NCI-H446 (cell line): ENCODE results near the gene SLX4IP.
A peak's percentile ranks its signal among the peaks of the same experiment; 100 is the strongest.

Source experiments
- DNase-seq, 2 experiments: peaks; one replicate each; lab custom pipeline; 2025; lab: John Stamatoyannopoulos, UW

The SLX4IP gene

GRCh38 chr20:10665027-10665561 is 230.0 kb downstream of the SLX4IP start:
- DNase-seq: no peak

GRCh38 chr20:10665791-10666190 is 230.7 kb downstream of the SLX4IP start:
- no peak for DNase-seq

- DNase-seq: peak in 1 of 2 experiments; percentile 55
Measured at GRCh38 chr20:10666221-10667076, 231.3 kb downstream of the SLX4IP start.

GRCh38 chr20:10667077-10667401 is 231.9 kb downstream of the SLX4IP start:
- DNase-seq: peak; percentile 58 to 84

- no peak for DNase-seq
Measured at GRCh38 chr20:10667560-10668167, 232.6 kb downstream of the SLX4IP start.

GRCh38 chr20:10668677-10669368 is 233.7 kb downstream of the SLX4IP start:
- no peak for DNase-seq

- DNase-seq: no peak
Measured at GRCh38 chr20:10669843-10670446, 234.8 kb downstream of the SLX4IP start.

- no peak for DNase-seq
Measured at GRCh38 chr20:10670501-10671220, 235.6 kb downstream of the SLX4IP start.

- DNase-seq: peak in 1 of 2 experiments; percentile 64
Measured at GRCh38 chr20:10671221-10671918, 236.3 kb downstream of the SLX4IP start.

- DNase-seq: peak in 1 of 2 experiments; percentile 46
Measured at GRCh38 chr20:10671919-10672623, 237.0 kb downstream of the SLX4IP start.

- peak in 1 of 2 experiments; percentile 36 for DNase-seq
Measured at GRCh38 chr20:10672624-10673127, 237.6 kb downstream of the SLX4IP start.

GRCh38 chr20:10673176-10673841 is 238.2 kb downstream of the SLX4IP start:
- DNase-seq: peak in 1 of 2 experiments; percentile 62

GRCh38 chr20:10673842-10674683 is 239.0 kb downstream of the SLX4IP start, which contains the start of gene JAG1:
TSS of gene JAG1 (minus strand) at chr20:10673999. CDS start at chr20:10673530, 469 bp downstream.
- peak; percentile 87 to 97 for DNase-seq

- peak in 1 of 2 experiments; percentile 52 for DNase-seq
Measured at GRCh38 chr20:10674684-10675449, 239.8 kb downstream of the SLX4IP start.

GRCh38 chr20:10675450-10675848 is 240.3 kb downstream of the SLX4IP start:
- no peak for DNase-seq

GRCh38 chr20:10676518-10676917 is 241.4 kb downstream of the SLX4IP start:
- DNase-seq: no peak
